ENCODE data around the gene CCRL2. TPM values are rescaled to one million over a fixed set of nuclear protein-coding genes. Genes with fewer than 3 reads are reported as not detected.
"Not testable (repeated sequence)": the region's sequence is repeated elsewhere in the genome, so short reads cannot be mapped to it uniquely, and the experiment has no call there.

CCRL2 gene
- total RNA-seq, 1 experiment from 2014 or later: 0.97 TPM

- H3K27me3 ChIP-seq (replicated peaks): no peaks in the 10 kb centered on the region
- no peak for DNase-seq (ENCODE audit: low read depth in 1 of 2, low spot score in 2 of 2)
- no peak overlapping the region for H3K27ac ChIP-seq
- no peaks in the 10 kb centered on the region for H3K36me3 ChIP-seq
- no peak overlapping the region for H3K4me3 ChIP-seq
- no peaks in the 10 kb centered on the region for H3K4me1 ChIP-seq (replicated peaks)
- H3K9me3 ChIP-seq (replicated peaks): no peaks in the 10 kb centered on the region
Observed at GRCh38 chr3:46371519-46372340, 35.3 kb upstream of the CCRL2 start.

DNA sequence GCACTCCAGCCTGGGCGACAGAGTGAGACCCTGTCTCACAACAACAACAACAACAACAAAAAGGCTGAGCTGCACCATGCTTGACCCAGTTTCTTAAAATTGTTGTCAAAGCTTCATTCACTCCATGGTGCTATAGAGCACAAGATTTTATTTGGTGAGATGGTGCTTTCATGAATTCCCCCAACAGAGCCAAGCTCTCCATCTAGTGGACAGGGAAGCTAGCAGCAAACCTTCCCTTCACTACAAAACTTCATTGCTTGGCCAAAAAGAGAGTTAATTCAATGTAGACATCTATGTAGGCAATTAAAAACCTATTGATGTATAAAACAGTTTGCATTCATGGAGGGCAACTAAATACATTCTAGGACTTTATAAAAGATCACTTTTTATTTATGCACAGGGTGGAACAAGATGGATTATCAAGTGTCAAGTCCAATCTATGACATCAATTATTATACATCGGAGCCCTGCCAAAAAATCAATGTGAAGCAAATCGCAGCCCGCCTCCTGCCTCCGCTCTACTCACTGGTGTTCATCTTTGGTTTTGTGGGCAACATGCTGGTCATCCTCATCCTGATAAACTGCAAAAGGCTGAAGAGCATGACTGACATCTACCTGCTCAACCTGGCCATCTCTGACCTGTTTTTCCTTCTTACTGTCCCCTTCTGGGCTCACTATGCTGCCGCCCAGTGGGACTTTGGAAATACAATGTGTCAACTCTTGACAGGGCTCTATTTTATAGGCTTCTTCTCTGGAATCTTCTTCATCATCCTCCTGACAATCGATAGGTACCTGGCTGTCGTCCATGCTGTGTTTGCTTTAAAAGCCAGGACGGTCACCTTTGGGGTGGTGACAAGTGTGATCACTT, 34.3 kb upstream of the CCRL2 start:
- no peaks in the 10 kb centered on the region for H3K27me3 ChIP-seq (replicated peaks)
- H3K36me3 ChIP-seq: no peaks in the 10 kb centered on the region
- H3K4me1 ChIP-seq (replicated peaks): no peaks in the 10 kb centered on the region
- H3K4me3 ChIP-seq: no peak overlapping the region
- H3K27ac ChIP-seq: no peak overlapping the region
- DNase-seq (ENCODE audit: low read depth in 1 of 2, low spot score in 2 of 2): no peak
- no peaks in the 10 kb centered on the region for H3K9me3 ChIP-seq (replicated peaks)

- DNase-seq (ENCODE audit: low read depth in 1 of 2, low spot score in 2 of 2): no peak
- Histone ChIP-seq H3K27ac (no peak overlapping the region), H3K9me3 (replicated peaks) (no peaks in the 10 kb centered on the region), H3K36me3 (no peaks in the 10 kb centered on the region), H3K4me3 (no peak overlapping the region), H3K27me3 (replicated peaks) (no peaks in the 10 kb centered on the region), H3K4me1 (replicated peaks) (no peaks in the 10 kb centered on the region; the same call in 1 of the 2 replicates)
Observed at GRCh38 chr3:46374755-46375154, 32.3 kb upstream of the CCRL2 start.

DNA sequence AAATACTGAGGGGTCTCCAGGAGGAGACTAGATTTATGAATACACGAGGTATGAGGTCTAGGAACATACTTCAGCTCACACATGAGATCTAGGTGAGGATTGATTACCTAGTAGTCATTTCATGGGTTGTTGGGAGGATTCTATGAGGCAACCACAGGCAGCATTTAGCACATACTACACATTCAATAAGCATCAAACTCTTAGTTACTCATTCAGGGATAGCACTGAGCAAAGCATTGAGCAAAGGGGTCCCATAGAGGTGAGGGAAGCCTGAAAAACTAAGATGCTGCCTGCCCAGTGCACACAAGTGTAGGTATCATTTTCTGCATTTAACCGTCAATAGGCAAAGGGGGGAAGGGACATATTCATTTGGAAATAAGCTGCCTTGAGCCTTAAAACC, 31.8 kb upstream of the CCRL2 start:
- Histone ChIP-seq H3K36me3 (no peaks in the 10 kb centered on the region), H3K9me3 (replicated peaks) (no peaks in the 10 kb centered on the region), H3K4me1 (replicated peaks) (peaks cover under 1% of the 10 kb centered on the region), H3K27me3 (replicated peaks) (no peaks in the 10 kb centered on the region), H3K27ac (no peak overlapping the region), H3K4me3 (no peak overlapping the region)
- no peak for DNase-seq (ENCODE audit: low read depth in 1 of 2, low spot score in 2 of 2)

DNA sequence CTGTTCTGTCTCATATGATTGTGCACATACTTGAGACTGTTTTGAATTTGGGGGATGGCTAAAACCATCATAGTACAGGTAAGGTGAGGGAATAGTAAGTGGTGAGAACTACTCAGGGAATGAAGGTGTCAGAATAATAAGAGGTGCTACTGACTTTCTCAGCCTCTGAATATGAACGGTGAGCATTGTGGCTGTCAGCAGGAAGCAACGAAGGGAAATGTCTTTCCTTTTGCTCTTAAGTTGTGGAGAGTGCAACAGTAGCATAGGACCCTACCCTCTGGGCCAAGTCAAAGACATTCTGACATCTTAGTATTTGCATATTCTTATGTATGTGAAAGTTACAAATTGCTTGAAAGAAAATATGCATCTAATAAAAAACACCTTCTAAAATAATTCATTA, 31.2 kb upstream of the CCRL2 start:
- no peak overlapping the region for H3K27ac ChIP-seq
- H3K27me3 ChIP-seq (replicated peaks): no peaks in the 10 kb centered on the region
- peaks cover 6% of the 10 kb centered on the region for H3K4me1 ChIP-seq (replicated peaks)
- H3K36me3 ChIP-seq: no peaks in the 10 kb centered on the region
- DNase-seq (ENCODE audit: low read depth in 1 of 2, low spot score in 2 of 2): no peak
- no peak overlapping the region for H3K4me3 ChIP-seq
- H3K9me3 ChIP-seq (replicated peaks): no peaks in the 10 kb centered on the region

DNA sequence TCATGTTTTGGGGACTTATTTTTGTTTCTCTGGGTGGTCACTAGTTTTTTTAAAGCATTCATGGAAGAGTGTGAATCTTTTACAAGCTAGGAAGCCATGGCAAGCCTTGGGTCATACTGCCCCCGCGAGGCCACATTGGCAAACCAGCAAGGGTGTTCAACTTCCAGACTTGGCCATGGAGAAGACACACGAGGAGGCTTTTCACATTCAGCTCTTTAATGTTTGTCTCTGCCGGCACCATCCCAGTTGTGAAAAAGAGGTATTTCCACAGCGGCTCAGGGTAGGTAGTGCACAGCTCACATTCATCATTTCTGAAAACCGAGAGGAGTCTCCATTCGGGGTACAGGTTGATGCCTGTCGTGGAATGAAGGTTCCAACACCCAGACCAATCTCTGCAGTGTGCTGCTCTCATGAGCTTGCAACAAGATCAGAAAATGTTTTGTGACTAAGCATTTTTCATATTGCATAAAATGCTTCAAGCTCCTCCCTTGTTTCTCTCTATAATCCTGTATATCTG, 28.6 kb upstream of the CCRL2 start:
- H3K36me3 ChIP-seq: no peaks in the 10 kb centered on the region
- no peak overlapping the region for H3K27ac ChIP-seq
- H3K4me1 ChIP-seq (replicated peaks): peaks cover 16% of the 10 kb centered on the region
- DNase-seq (ENCODE audit: low read depth in 1 of 2, low spot score in 2 of 2): peak in 1 of 2 experiments; percentile 59
- H3K27me3 ChIP-seq (replicated peaks): no peaks in the 10 kb centered on the region
- H3K4me3 ChIP-seq: no peak overlapping the region
- H3K9me3 ChIP-seq (replicated peaks): no peaks in the 10 kb centered on the region

DNA sequence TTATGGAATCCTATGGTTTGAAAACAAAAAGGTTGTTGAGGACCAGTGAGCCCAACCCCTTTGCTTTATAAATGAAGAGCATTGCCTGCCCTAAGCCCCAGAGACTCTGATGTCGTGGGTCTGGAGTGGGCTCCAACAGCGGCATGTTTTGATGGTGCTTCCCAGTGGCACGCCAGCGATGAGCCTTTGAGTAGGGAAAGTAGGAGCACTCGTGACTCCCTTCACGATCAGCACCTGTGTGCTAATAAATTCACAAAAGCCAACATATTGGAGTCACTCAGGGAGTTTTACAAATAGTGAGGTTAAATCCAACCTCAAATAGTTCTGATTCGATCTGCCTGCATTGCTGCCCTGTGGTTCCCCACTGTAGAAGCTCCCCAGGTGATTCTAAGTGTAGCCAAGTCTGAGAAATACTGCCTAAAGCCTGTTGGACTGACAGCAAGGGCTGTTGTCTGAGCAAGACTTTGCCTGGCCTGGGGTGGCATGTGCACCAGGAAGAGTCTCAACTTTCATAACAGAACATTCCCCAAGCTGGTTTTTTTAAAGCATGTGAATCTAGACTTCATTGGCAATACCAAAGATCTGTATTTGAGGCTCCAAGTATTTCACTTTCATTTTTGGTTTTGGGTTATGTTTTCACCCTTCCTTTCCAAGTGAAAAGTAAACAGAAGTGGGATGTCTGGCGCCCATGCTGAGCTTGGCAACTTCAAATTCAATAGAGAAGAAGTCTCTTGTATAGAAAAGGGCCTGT, 26.4 kb upstream of the CCRL2 start:
- Histone ChIP-seq H3K9me3 (replicated peaks) (no peaks in the 10 kb centered on the region), H3K27me3 (replicated peaks) (no peaks in the 10 kb centered on the region), H3K4me3 (no peak overlapping the region), H3K36me3 (no peaks in the 10 kb centered on the region), H3K4me1 (replicated peaks) (peaks cover 16% of the 10 kb centered on the region), H3K27ac (0 out of 2 replicates have a peak overlapping the region, but pooled peaks have one; percentile 12)
- peak in 1 of 2 experiments; percentile 57 for DNase-seq (ENCODE audit: low read depth in 1 of 2, low spot score in 2 of 2)

- Histone ChIP-seq H3K9me3 (replicated peaks) (no peaks in the 10 kb centered on the region), H3K27me3 (replicated peaks) (no peaks in the 10 kb centered on the region), H3K36me3 (no peaks in the 10 kb centered on the region), H3K4me1 (replicated peaks) (peaks cover 24% of the 10 kb centered on the region), H3K27ac (no peak overlapping the region; the same call in 1 of the 2 replicates), H3K4me3 (no peak overlapping the region)
- DNase-seq (ENCODE audit: low read depth in 1 of 2, low spot score in 2 of 2): no peak
Observed at GRCh38 chr3:46381625-46382024, 25.4 kb upstream of the CCRL2 start.

DNA sequence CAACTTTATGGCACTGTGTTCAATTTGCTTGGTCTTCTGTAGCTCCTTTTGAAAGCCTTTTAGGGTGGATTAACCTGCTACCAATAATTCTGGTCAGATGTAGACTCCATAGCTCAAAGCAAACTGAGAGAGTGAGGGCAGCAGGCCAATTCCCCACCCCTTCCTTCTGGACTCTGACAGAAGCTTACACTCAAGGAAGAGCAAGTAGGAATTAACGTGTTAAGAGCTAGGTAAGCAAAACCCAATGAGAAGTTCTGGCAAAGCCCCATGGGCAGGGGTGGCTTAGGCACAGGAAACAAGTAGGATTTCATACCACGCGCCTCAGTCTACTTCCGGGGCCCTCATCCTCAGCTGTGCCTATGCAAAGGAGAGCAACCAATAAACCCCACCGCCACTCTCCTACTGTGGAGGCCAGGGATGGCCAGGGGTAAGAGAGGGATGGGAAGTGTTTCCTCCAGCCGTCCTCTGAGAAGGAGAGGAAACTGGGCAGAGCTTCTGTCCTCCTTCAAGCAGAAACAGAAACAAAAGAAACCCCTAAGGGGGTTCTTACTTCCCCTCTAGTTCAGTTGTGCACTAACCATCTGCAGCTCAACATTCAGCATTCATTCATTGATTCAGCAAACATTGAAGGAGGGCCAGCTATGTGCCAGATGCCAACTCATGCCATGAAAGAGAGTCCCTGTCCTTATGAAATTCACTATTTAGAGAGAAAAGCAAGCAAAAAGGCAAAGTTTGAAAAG, 23.7 kb upstream of the CCRL2 start:
- no peaks in the 10 kb centered on the region for H3K9me3 ChIP-seq (replicated peaks)
- H3K4me3 ChIP-seq: no peak overlapping the region
- peaks cover 24% of the 10 kb centered on the region for H3K4me1 ChIP-seq (replicated peaks)
- no peaks in the 10 kb centered on the region for H3K36me3 ChIP-seq
- no peak overlapping the region for H3K27ac ChIP-seq
- no peaks in the 10 kb centered on the region for H3K27me3 ChIP-seq (replicated peaks)
- DNase-seq (ENCODE audit: low read depth in 1 of 2, low spot score in 2 of 2): no peak

GRCh38 chr3:46383951-46384330, 23.1 kb upstream of the CCRL2 start:
- Histone ChIP-seq H3K4me3 (no peak overlapping the region), H3K27me3 (replicated peaks) (no peaks in the 10 kb centered on the region), H3K27ac (no peak overlapping the region), H3K9me3 (replicated peaks) (no peaks in the 10 kb centered on the region), H3K36me3 (no peaks in the 10 kb centered on the region), H3K4me1 (replicated peaks) (peaks cover 24% of the 10 kb centered on the region)
- no peak for DNase-seq (ENCODE audit: low read depth in 1 of 2, low spot score in 2 of 2)

- Histone ChIP-seq H3K9me3 (replicated peaks) (no peaks in the 10 kb centered on the region), H3K4me3 (no peak overlapping the region), H3K27me3 (replicated peaks) (no peaks in the 10 kb centered on the region), H3K36me3 (no peaks in the 10 kb centered on the region), H3K4me1 (replicated peaks) (peaks cover 14% of the 10 kb centered on the region), H3K27ac (no peak overlapping the region)
- no peak for DNase-seq (ENCODE audit: low read depth in 1 of 2, low spot score in 2 of 2)
Observed at GRCh38 chr3:46386205-46386604, 20.9 kb upstream of the CCRL2 start.

DNA sequence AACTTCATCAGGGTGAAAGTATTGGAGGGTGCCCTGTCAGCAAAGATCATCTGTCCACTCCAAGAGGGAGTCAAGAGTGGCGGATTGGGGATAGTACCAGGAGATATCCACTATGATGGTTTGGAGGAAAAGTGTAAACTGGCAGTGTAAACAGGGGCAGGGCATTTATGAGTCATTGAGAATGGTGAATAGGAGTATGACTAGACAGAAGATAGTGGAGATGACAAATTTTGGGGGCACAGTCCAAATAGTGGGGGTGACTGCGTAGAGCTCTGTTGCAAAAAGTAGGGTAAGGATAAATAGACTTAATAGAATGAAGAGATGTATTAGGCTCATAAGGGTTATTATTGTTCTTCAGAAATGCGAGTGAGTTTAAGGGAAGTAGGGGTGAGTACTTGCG, 18.2 kb upstream of the CCRL2 start:
- H3K36me3 ChIP-seq; H3K27me3 ChIP-seq (replicated peaks); H3K9me3 ChIP-seq (replicated peaks); H3K4me3 ChIP-seq; H3K4me1 ChIP-seq (replicated peaks); H3K27ac ChIP-seq; DNase-seq (ENCODE audit: low read depth in 1 of 2, low spot score in 2 of 2): not testable (repeated sequence)

GRCh38 chr3:46389306-46389705, 17.8 kb upstream of the CCRL2 start:
- no peak for DNase-seq (ENCODE audit: low read depth in 1 of 2, low spot score in 2 of 2)

More at GRCh38 chr3:46389306-46389705, 17.8 kb upstream of the CCRL2 start:
- Histone ChIP-seq H3K36me3 (no peaks in the 10 kb centered on the region), H3K4me1 (replicated peaks) (peaks cover 8% of the 10 kb centered on the region), H3K27ac (no peak overlapping the region), H3K27me3 (replicated peaks) (no peaks in the 10 kb centered on the region), H3K9me3 (replicated peaks) (no peaks in the 10 kb centered on the region), H3K4me3 (no peak overlapping the region)
